Bronchial epithelial cell (primary cell): ENCODE results near the gene ARHGAP15. TPM values are rescaled to one million over a fixed set of nuclear protein-coding genes. Genes with fewer than 3 reads are reported as not detected.

Source experiments
- DNase-seq: peaks from one replicate; pipeline ENCODE4 v3.0.0-alpha.2; 2010; ENCODE audit warnings: low read depth
- FAIRE-seq: peaks from 2 replicates; lab custom pipeline; 2011; peaks lifted over from hg19 to GRCh38; lab: Jason Lieb, UNC
- H3K27me3 ChIP-seq: 2 replicates; pipeline ENCODE4 v1.5.1; 2011; ENCODE audit warnings: low read length; ENCODE audit not compliant: control insufficient read depth, insufficient read depth
- H3K36me3 ChIP-seq: 2 replicates; pipeline ENCODE4 v1.5.1; 2011; ENCODE audit warnings: low read length; ENCODE audit not compliant: control insufficient read depth, insufficient read depth
- H3K4me3 ChIP-seq: 2 replicates; pipeline ENCODE4 v1.5.1; 2011; ENCODE audit warnings: mild to moderate bottlenecking, low read depth, low read length, control low read depth
- CTCF ChIP-seq: IDR thresholded peaks from 2 replicates; pipeline ENCODE4 v1.5.1; 2011; ENCODE audit warnings: mild to moderate bottlenecking, moderate library complexity, low read length, control low read depth, inconsistent platforms; ENCODE audit not compliant: insufficient read depth, severe bottlenecking
- total RNA-seq: library from RNA; depleted of rRNA; stranded (reverse); fragments of >200 nt; gene quantifications from 2 replicates; pipeline ENCODE4 v1.2.1, GENCODE V29; 2014

Gene ARHGAP15
- total RNA-seq, 1 donor from 2014 or later = not detected

- no peak for FAIRE-seq
- Histone ChIP-seq H3K36me3 (no peaks in the 10 kb centered on the region), H3K27me3 (no peaks in the 10 kb centered on the region), H3K4me3 (no peak overlapping the region)
- no peak for TF ChIP-seq CTCF
- DNase-seq = no peak
Observed at GRCh38 chr2:143706354-143706753, 577.1 kb downstream of the ARHGAP15 start.

- Histone ChIP-seq H3K27me3 (no peaks in the 10 kb centered on the region), H3K36me3 (no peaks in the 10 kb centered on the region), H3K4me3 (no peak overlapping the region)
- DNase-seq = no peak
- no peak for TF ChIP-seq CTCF
- FAIRE-seq = no peak
Observed at GRCh38 chr2:143708682-143709081, 579.5 kb downstream of the ARHGAP15 start.

GRCh38 chr2:143710196-143710595 lies 581.0 kb downstream of the ARHGAP15 start:
- DNase-seq (no peak), FAIRE-seq (no peak)
- TF ChIP-seq CTCF = no peak
- no peaks in the 10 kb centered on the region for H3K36me3 ChIP-seq
- no peak overlapping the region for H3K4me3 ChIP-seq
- no peaks in the 10 kb centered on the region for H3K27me3 ChIP-seq

- FAIRE-seq = no peak
- Histone ChIP-seq H3K27me3 (no peaks in the 10 kb centered on the region), H3K4me3 (no peak overlapping the region), H3K36me3 (no peaks in the 10 kb centered on the region)
- no peak for DNase-seq
- TF ChIP-seq CTCF = no peak
Observed at GRCh38 chr2:143710879-143711278, 581.7 kb downstream of the ARHGAP15 start.

GRCh38 chr2:143716522-143716921 lies 587.3 kb downstream of the ARHGAP15 start:
- FAIRE-seq = no peak

More at GRCh38 chr2:143716522-143716921, 587.3 kb downstream of the ARHGAP15 start:
- Histone ChIP-seq H3K4me3 (no peak overlapping the region), H3K27me3 (no peaks in the 10 kb centered on the region), H3K36me3 (no peaks in the 10 kb centered on the region)
- no peak for TF ChIP-seq CTCF
- no peak for DNase-seq
